ENCODE data around the gene UAP1L1.
"Not testable (repeated sequence)": the region's sequence is repeated elsewhere in the genome, so short reads cannot be mapped to it uniquely, and the experiment has no call there.

UAP1L1 gene

DNA sequence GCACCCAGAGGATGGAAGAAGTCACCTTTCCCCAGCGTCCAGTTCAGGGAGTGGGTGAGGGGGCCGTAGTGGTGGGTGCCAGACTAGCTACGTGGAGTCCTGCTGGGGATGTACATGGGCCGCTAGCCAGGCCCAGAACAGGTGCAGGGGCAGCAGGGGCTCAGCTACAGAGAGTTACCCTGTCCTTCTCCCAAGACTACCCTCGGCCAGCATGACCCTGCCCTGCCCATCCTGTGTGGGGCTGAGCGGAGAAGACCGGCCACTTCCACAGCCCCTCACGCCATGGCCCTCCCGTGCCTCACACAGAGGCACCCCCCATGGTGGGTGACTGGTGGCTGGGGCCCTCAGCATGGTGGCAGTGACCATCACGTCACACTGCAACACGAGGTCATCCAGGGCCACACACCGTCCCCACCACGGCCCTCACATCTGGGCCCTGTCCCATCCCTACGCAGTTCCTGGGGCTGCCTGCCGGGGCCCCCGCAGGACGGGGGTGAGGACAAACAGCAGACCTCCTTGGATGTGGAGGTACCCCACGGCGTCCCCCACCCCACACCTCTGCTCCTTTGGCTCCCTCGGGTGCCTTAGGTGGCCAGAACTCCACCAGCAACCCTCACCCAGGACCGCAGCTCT lies 38.2 kb downstream of the UAP1L1 start:
- DNase-seq (ENCODE audit: low read depth): no peak

DNA sequence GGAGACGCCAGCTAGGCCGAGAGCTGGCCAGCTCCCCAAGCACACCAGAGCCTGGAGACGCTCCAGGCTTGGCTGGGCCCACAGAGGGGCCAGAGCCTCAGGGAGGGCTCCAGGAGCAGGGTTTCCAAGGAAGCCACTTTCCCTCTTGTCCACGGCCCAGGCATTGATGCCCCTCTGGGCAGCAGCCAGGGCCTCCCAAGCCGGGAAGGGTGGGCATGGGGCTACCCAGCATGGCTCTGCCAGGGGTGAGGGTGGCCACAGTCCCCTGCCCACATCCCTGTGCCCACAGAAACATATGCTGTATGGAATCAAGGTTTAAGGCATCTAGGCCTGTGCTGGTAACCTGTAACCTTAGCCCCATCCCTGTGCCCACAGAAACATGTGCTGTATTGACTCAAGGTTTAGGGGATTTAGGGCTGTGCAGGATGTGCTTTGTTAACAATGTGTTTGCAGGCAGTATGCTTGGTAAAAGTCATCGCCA lies 38.8 kb downstream of the UAP1L1 start:
- DNase-seq (ENCODE audit: low read depth): no peak

DNA sequence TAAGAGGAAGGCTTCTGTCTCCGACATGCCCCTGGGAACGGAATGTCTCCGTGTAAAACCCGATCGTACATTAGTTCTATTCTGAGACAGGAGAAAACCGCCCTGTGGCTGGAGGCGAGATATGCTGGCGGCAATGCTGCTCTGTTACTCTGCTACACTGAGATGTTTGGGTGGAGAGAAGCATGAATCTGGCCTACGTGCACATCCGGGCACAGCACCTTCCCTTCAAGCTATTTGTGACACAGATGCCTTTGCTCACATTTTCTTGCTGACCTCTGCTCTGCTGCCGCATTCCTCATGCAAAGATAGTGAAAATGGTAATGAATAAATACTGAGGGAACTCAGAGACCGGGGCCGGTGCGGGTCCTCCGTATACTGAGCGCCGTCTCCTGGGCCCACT lies 39.4 kb downstream of the UAP1L1 start:
- no peak for DNase-seq (ENCODE audit: low read depth)

DNA sequence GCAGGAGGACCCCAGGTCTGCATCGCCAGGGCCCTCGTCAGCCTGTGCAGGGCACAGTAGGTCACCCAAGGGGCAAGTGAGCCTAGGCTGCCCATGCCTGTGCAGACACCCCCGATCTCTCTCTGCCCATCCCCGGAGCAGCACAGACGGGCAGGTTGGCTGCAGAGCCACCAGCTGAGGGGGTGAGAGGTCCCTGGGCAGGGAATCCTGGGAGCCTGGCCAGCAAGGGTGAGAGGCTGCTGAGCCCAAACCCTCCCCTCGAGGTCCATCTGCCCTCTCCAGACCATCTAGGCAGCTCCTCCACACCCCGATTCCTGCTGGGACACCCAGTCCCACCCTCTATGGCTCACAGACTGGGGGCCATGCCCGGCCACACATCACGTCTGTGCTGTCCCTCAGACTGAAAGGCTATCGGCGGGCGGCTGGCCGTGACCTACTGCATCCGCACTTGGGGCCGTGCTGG lies 40.0 kb downstream of the UAP1L1 start:
- no peak for DNase-seq (ENCODE audit: low read depth)

DNA sequence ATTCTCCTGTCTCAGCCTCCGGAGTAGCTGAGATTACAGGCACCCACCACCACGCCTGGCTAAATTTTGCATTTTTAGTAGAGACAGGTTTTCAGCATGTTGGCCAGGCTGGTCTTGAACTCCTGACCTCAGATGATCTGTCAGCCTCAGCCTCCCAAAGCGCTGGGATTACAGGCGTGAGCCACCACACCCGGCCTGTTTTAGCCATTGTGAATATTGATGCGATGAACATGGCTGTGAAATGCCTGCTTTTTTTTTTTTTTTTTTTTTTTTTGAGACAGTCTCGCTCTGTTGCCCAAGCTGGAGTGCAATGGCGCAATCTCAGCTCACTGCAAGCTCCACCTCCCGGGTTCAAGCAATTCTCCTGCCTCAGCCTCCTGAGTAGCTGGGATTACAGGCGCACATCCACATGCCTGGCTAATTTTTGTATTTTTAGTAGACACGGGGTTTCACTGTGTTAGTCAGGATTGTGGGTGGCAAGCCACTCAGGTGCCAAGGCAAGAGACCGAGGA lies 40.8 kb downstream of the UAP1L1 start:
- DNase-seq (ENCODE audit: low read depth): not testable (repeated sequence)

DNA sequence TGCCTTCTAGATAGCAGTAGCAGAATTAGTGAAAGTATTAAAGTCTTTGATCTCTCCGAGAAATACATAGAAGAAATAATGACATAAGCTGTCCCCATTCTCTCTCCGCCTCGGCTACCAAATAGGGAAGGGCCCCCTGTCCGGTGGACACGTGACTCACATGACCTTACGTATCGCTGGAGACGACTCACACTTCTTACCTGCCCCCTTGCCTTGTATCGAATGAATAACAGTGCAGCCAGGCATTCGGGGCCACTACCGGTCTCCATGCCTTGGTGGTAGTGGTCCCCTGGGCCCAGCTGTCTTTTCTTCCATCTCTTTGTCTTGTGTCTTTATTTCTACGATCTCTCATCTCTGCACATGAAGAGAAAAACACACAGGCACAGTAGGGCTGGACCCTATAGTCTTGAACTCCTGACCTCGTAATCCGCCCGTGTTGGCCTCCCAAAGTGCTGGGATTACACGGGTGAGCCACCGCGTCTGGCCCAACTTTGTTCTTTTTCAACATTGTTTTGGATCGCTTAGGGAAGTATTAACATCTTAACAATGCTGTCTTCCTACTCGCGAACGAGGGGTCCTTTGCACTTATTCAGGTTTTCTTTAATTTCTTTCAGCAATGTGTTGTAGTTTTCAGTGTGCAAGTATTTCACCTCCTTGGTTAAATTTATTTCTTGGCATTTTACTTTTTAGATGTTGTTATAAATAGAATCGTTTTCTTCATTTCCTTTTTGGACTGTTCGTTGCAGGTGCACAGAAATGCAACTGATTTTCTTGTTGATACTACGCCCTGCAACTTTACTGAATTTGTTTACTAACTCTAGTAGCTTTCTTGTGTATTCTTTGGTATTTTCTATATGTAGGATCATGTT lies 44.8 kb downstream of the UAP1L1 start:
- DNase-seq (ENCODE audit: low read depth): not testable (repeated sequence)

DNA sequence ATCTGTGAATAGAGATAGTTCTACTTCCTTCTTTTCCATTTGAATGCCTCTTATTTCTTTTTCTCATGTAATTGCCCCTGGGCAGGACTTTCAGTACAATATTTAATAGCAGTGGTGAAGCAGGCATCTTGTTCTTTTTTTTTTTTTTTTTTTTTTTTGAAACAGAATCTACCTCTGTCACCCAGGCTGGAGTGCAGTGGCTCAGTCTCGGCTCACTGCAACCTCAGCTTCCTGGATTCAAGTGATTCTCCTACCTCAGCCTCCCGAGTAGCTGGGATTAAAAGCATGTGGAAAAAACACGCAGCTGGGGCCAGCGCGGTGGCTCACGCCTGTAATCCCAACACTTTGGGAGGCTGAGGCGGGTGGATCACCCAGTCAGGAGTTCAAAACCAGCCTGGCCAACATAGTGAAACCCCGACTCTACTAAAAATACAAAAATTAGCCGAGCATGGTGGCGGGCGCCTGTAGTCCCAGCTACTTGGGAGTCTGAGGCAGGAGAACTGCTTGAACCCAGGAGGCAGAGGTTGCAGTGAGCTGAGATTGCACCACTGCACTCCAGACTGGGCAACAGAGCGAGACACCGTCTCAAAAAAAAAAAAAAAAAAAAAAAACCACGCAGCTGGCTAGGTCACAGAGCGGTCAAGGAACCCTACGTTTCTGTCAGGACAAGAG lies 45.6 kb downstream of the UAP1L1 start:
- DNase-seq (ENCODE audit: low read depth): not testable (repeated sequence)

DNA sequence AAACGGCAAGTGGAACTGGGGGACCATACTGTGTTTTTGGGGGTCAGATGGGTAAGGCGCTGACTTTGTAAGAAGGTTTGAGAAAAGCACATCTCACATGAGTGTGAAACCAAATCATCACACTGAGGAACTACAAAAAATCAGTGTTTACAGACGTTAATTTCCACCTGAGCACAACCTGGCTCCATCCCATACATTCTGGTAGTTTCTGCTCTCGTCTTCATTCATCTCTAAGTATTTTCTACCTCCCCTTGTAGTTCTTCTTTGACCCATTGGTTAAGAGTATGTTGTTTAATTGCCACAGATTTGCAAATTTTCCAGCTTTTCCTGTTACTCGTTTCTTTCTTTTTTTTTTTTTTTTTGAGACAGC lies 46.1 kb downstream of the UAP1L1 start:
- DNase-seq (ENCODE audit: low read depth): no peak

DNA sequence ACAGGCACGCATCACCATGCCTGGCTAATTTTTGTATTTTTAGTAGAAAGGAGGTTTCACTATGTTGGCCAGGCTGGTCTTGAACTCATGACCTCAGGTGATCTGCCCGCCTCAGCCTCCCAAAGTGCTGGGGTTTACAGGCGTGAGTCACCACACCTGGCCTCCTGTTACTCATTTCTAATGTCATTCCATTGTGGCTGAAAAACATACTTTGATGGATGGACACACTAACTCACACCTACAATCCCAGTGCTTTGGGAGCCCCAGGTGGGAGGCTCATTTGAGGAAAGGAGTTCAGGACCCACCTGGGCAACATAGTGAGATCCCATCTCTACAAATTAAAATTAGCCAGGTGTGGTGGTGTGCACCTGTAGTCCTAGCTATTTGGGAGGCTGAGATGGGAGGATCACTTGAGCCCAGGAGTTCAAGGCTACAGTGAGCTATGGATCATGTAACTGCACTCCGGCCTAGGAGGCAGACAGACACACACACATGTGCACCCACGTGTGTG lies 46.7 kb downstream of the UAP1L1 start:
- DNase-seq (ENCODE audit: low read depth): not testable (repeated sequence)

DNA sequence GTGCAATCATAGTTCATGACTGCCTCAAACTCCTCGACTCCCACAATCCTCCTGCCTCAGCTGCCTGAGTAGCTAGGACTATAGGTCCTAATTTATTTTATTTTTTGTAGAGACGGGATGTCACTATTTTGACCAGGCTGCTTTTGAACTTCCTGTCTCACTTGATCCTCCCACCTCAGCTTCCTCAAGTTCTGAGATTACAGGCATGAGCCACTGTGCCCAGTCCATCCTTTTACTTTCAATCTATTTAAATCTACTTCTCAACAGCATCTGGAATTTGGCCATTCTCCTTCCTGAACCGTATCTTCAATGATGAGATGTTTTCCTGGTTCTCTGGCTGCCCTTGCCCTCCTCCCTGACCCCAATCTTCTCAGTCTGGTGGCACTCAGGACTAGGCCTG lies 49.5 kb downstream of the UAP1L1 start:
- DNase-seq (ENCODE audit: low read depth): no peak

DNA sequence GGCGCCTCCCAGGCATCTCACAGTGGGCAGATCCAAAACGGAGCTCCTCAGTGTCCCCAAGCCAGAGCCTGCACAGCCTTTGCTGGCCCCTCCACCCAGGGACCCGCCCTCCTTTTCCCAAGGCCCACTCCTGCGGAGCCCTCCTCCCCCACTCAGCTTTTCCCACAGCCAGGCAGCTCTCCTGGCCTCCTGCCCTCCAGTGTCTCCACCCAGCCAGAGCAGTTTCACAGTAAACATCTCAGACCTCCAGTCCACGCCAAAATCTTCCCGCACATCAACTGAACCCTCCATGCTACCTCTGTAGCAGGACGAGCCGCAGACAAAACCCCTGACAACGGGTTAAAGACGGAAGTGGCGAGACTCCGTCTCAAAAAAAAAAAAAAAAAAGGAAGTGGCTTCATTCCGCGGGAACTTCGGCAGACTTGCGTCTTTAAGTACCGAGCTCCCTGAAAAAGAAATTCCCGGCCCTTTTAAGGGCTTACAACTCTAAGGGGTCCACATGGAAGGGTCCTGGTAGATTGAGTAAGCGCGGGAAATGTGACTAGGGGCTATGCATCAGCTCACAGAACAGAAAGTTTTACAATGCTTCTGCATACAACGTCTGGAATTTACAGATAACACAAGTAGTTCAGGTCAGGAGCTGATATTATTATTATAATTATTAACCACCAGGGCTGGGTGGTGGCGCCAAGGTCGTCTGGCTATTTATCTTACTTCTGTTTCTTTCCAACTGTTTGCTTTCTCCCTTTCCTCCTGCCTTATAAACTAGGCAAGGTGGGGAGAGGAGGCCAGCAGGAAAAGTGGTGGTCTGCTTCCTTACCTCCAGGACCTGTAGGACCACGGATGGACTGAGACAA lies 50.2 kb downstream of the UAP1L1 start:
- DNase-seq (ENCODE audit: low read depth): no peak

DNA sequence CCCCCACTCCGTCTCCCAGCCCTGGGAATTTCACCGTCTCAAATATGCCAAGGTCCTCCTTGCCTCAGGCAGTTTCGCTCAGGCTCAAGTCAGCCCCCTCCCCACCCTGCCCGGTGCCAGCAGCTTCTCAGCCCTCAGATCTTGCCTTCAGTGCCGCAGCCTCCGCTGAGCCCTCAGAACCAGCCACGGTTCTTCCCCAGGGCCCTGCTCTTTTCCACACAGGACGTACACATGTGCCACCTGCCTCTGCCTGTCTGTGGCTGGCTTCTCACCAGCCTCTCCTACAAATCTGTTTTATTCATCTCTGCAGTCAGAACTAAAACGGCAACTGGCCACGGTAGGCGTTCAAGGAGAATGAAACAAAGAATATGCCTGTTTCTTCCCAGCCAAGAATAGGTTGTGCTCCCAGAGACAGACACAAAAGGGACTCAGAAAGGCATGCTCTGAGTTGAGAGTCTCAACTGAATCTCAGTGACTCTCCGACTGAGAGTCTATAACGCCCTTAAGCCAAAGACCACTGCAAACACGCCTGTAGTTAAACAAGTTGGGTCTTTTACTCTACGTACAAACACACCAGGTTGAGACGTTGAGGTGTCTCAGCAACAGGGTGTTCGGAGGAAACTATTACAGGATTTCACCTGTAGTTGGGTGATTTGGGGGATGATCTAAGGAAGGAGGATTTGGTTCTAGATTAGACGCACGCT lies 51.0 kb downstream of the UAP1L1 start:
- DNase-seq (ENCODE audit: low read depth): no peak

DNA sequence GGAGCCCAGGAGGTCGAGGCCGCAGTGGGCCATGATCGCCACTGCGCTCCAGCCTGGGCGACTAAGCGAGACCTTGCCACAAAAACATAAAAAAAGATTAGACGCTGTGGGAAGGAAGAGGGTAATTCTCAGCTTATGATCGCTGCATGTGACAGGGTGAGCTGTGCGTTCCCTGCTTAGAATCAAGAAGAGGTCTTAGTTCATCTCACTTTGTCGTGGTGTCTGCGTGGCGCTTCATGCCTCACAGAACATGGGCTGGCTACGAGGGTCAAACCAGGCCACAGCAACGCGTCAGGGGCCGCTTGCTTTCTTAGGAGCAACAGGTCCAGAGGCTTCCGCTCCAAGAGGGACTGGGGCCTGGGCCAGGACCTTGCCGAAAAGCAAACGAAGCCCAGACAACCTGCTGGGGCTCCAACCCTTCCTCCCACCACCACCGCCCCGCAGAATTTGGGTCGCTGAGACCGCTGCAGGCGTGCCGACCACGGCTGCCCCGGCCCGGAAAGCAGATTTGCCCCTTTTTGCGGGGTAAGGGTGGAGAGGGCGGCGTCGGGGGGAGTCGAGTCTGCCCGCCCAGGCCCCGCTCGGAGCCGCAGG lies 51.6 kb downstream of the UAP1L1 start:
- DNase-seq (ENCODE audit: low read depth): no peak

DNA sequence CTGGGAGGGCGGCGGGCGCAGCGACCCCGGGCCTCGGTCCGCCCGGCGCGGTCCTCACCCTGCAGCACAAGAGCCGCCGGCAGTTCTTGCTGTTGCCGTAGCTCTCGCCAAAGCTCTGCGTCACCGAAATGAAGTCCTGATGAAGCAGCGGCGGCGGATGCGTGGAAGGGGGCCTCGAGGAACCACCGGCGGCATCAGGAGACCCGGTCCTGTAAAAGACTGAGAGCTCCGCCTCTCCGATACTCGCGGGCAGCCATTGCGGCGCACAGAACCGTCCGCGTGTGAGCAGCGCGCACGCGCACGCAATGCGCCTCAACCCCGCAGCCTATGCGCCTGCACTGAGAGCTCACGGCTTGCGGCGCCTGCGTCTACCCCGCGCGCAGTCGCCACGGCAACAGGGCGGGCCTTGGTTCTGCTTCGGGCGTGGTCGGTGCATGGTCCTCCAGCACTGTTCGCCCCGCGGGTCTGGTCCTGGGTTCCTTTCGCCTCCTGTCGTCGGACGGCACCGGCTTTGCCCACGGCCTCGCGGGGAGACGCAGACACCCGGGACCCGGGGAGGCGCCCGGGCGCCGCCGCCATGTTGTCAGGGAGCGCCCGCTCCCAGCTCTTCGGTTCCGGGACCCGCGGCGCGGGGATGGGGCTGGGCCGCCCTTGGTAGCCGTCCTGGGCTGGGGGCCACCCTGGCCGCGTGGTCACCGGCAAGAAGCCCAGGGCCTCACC lies 52.3 kb downstream of the UAP1L1 start:
- peak; percentile 92 for DNase-seq (ENCODE audit: low read depth)

DNA sequence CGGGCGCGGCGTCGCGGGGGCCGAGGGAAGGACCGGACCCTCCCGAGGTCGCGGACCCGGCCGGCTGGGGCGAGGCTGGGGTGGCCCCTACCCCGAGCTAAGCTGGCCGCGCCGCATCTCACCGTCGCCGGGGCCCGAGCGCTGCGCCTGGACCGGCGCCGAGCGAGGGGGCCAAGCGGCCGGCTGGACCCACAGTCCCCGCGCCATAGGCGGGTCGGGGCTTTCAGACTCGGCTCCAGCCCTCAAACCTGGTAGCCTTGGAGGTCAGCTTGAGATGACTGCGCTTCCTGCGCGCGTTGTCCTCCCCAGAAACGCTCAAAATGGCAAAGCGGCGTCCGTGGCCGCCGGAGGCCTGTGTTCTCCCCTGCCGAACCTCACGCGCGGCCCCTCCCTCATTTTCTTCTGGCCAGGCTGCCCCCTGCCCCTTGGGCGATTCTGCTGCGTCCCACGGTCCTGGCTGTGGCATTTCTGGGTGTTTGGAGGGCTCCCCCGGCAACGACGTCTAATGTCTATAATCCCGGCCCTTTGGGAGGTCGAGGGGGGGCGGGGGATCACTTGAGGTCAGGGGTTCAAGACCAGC lies 52.9 kb downstream of the UAP1L1 start:
- DNase-seq (ENCODE audit: low read depth): no peak

Data from fibroblast of gingiva (primary cell).